H1 (cell line): ENCODE measurements around the gene CLPTM1L. TPM values are rescaled to one million over a fixed set of nuclear protein-coding genes. Genes with fewer than 3 reads are reported as not detected.

Experiments used
- CTCF ChIA-PET: fragments of 300-600 bp; sonication (Branson Sonifier 250); formaldehyde crosslinking; loops from one replicate; lab custom pipeline; 2021; ENCODE audit not compliant: partially characterized antibody; lab: Charles Lee
- POLR2A ChIA-PET: fragments of 300-600 bp; sonication (Branson Sonifier 250); formaldehyde crosslinking; loops from one replicate; lab custom pipeline; 2021; ENCODE audit warnings: inconsistent platforms; ENCODE audit not compliant: partially characterized antibody; lab: Charles Lee
- DNase-seq, 2 experiments: peaks; one replicate each; pipeline versions ENCODE4 v3.0.0 to v3.0.0-alpha.2; 2010 to 2022; ENCODE audit warnings: low spot score in 2 of 2, low read depth in 1 of 2, mixed read lengths in 1 of 2
- FAIRE-seq: peaks from 2 replicates; lab custom pipeline; 2011; peaks lifted over from hg19 to GRCh38; lab: Jason Lieb, UNC
- H2AFZ ChIP-seq: 2 replicates; pipeline ENCODE4 v1.8.1; 2012; ENCODE audit warnings: low read length, inconsistent platforms
- H2AK5ac ChIP-seq: 2 replicates; pipeline ENCODE4 v1.6.1; 2013; ENCODE audit warnings: low read depth, low read length
- H2BK120ac ChIP-seq: replicated peaks from 2 replicates; pipeline ENCODE3; 2013; ENCODE audit warnings: low read depth, low read length, inconsistent platforms
- H2BK12ac ChIP-seq: 2 replicates; pipeline ENCODE4 v1.6.1; 2013; ENCODE audit warnings: low read depth, low read length
- H2BK15ac ChIP-seq: 2 replicates; pipeline ENCODE4 v1.6.1; 2013; ENCODE audit warnings: low read length
- H2BK20ac ChIP-seq: 2 replicates; pipeline ENCODE4 v1.6.1; 2013; ENCODE audit warnings: low read length
- H2BK5ac ChIP-seq: 2 replicates; pipeline ENCODE4 v1.6.1; 2013; ENCODE audit warnings: low read depth, low read length
- H3K14ac ChIP-seq: 2 replicates; pipeline ENCODE4 v1.6.1; 2013; ENCODE audit warnings: inconsistent platforms; ENCODE audit not compliant: insufficient read length
- H3K18ac ChIP-seq: 2 replicates; pipeline ENCODE4 v1.6.1; 2013; ENCODE audit warnings: low read length; ENCODE audit errors: extremely low read depth
- H3K23ac ChIP-seq: 2 replicates; pipeline ENCODE4 v1.6.1; 2013; ENCODE audit warnings: inconsistent platforms; ENCODE audit not compliant: insufficient read length
- H3K23me2 ChIP-seq: 2 replicates; pipeline ENCODE4 v1.6.1; 2013; ENCODE audit warnings: low read depth, low read length
- H3K27ac ChIP-seq: 2 replicates; pipeline ENCODE4 v1.6.1; 2011; ENCODE audit warnings: low read depth, low read length, inconsistent platforms
- H3K27me3 ChIP-seq, 4 experiments: replicated peaks in 1 of 4; 1 replicate in 1 of 4; 2 replicates in 3 of 4; pipeline versions ENCODE4 v1.6.1 to v1.8.1; 2011 to 2013; ENCODE audit warnings: low read length in 3 of 4, mild to moderate bottlenecking in 3 of 4, inconsistent platforms in 2 of 4, mixed read lengths in 2 of 4, moderate library complexity in 1 of 4; ENCODE audit not compliant: control insufficient read depth in 3 of 4, insufficient read depth in 3 of 4; ENCODE audit errors: extremely low read depth in 1 of 4
- H3K36me3 ChIP-seq, 4 experiments: 2 replicates each; pipeline versions ENCODE4 v1.6.1 to v1.8.1; 2011 to 2013; ENCODE audit warnings: mild to moderate bottlenecking in 4 of 4, low read length in 3 of 4, moderate library complexity in 2 of 4, control low read depth in 1 of 4, inconsistent platforms in 1 of 4; ENCODE audit not compliant: insufficient read depth in 4 of 4, control insufficient read depth in 2 of 4
- H3K4ac ChIP-seq: replicated peaks from 2 replicates; pipeline ENCODE3; 2013; ENCODE audit warnings: low read length, low read depth, mixed read lengths, inconsistent platforms; ENCODE audit not compliant: insufficient read length
- H3K4me1 ChIP-seq, 4 experiments: replicated peaks in 1 of 4; 1 replicate in 1 of 4; 2 replicates in 3 of 4; pipeline versions ENCODE4 v1.6.1 to v1.8.1; 2011 to 2013; ENCODE audit warnings: low read length in 3 of 4, inconsistent platforms in 2 of 4, mixed read lengths in 1 of 4; ENCODE audit not compliant: insufficient read depth in 4 of 4, control insufficient read depth in 3 of 4
- H3K4me2 ChIP-seq, 2 experiments: 2 replicates each; pipeline versions ENCODE4 v1.6.1 to v1.8.1; 2011 to 2013; ENCODE audit warnings: low read depth in 2 of 2, low read length in 2 of 2, control low read depth in 1 of 2, inconsistent platforms in 1 of 2, mild to moderate bottlenecking in 1 of 2; ENCODE audit not compliant: insufficient read depth in 1 of 2
- H3K4me3 ChIP-seq, 4 experiments: fragments of 200-600, 300-600 bp in 1 of 4; sonication (generic), shearing (Covaris generic), sonication (Bioruptor Twin) in 1 of 4; 2 replicates each; pipeline versions ENCODE4 v1.5.1 to v1.8.1; 2011 to 2016; ENCODE audit warnings: low read length in 4 of 4, low read depth in 3 of 4, control low read depth in 2 of 4, inconsistent platforms in 2 of 4, mild to moderate bottlenecking in 2 of 4, mixed read lengths in 1 of 4, moderate library complexity in 1 of 4; ENCODE audit not compliant: insufficient read depth in 2 of 4; ENCODE audit errors: extremely low read depth in 1 of 4
- H3K56ac ChIP-seq: replicated peaks from 2 replicates; pipeline ENCODE3; 2013; ENCODE audit warnings: low read depth, mild to moderate bottlenecking, mixed read lengths, low read length, inconsistent platforms; ENCODE audit not compliant: insufficient read length
- H3K79me1 ChIP-seq: 2 replicates; pipeline ENCODE4 v1.6.1; 2013; ENCODE audit warnings: low read depth, low read length, control low read depth
- H3K79me2 ChIP-seq, 2 experiments: 2 replicates each; pipeline versions ENCODE4 v1.6.1 to v1.8.1; 2012 to 2013; ENCODE audit warnings: low read length in 2 of 2, mild to moderate bottlenecking in 2 of 2, inconsistent platforms in 1 of 2; ENCODE audit not compliant: insufficient read depth in 2 of 2, control insufficient read depth in 1 of 2
- H3K9ac ChIP-seq, 4 experiments: replicated peaks in 1 of 4; 1 replicate in 1 of 4; 2 replicates in 3 of 4; pipeline versions ENCODE4 v1.6.1 to v1.8.1; 2011 to 2013; ENCODE audit warnings: low read depth in 3 of 4, low read length in 3 of 4, control low read depth in 2 of 4, mild to moderate bottlenecking in 2 of 4, moderate library complexity in 2 of 4, inconsistent platforms in 1 of 4; ENCODE audit errors: extremely low read depth in 1 of 4
- H3K9me3 ChIP-seq, 2 experiments: 2 replicates each; pipeline versions ENCODE4 v1.6.1 to v1.8.1; 2012 to 2013; ENCODE audit warnings: mild to moderate bottlenecking in 2 of 2, moderate library complexity in 2 of 2, control low read depth in 1 of 2, inconsistent platforms in 1 of 2, low read depth in 1 of 2, low read length in 1 of 2, mixed read lengths in 1 of 2; ENCODE audit not compliant: insufficient read depth in 2 of 2
- H4K20me1 ChIP-seq, 2 experiments: replicated peaks in 1 of 2; 2 replicates each; pipeline versions ENCODE3 to v1.8.1; 2011 to 2013; ENCODE audit warnings: inconsistent platforms in 2 of 2, low read length in 2 of 2, mild to moderate bottlenecking in 1 of 2; ENCODE audit not compliant: insufficient read depth in 2 of 2, control insufficient read depth in 1 of 2
- H4K5ac ChIP-seq: 2 replicates; pipeline ENCODE4 v1.6.1; 2013; ENCODE audit warnings: low read length, low read depth, mixed read lengths, inconsistent platforms; ENCODE audit not compliant: insufficient read length
- H4K8ac ChIP-seq: 2 replicates; pipeline ENCODE4 v1.8.0; 2013; ENCODE audit warnings: mild to moderate bottlenecking, moderate library complexity, low read length, inconsistent platforms; ENCODE audit not compliant: insufficient read depth; ENCODE audit errors: extremely low read depth
- H4K91ac ChIP-seq: replicated peaks from 2 replicates; pipeline ENCODE3; 2013; ENCODE audit warnings: low read length, mixed read lengths, inconsistent platforms; ENCODE audit not compliant: insufficient read length
- SIRT6 ChIP-seq: IDR thresholded peaks from one replicate; pipeline ENCODE4 v1.7.1; 2012; ENCODE audit warnings: low read length, inconsistent platforms
- WGBS, 2 experiments: shearing (Covaris generic) in 1 of 2; methylation state at CpG; one replicate each; pipeline versions ENCODE4 v1.1.6 to v1.1.7; 2013 to 2015; ENCODE audit warnings: low lambda C conversion rate in 2 of 2, mixed read lengths in 2 of 2, inconsistent platforms in 1 of 2, low coverage in 1 of 2, missing lambda C conversion rate in 1 of 2; ENCODE audit not compliant: insufficient replicate concordance in 2 of 2, insufficient coverage in 1 of 2, insufficient read length in 1 of 2; ENCODE audit errors: extremely low coverage in 1 of 2, missing lambda C conversion rate in 1 of 2; 5-methylcytosine and 5-hydroxymethylcytosine counted together
- polyA plus RNA-seq, 7 experiments: library from polyadenylated mRNA; depleted of rRNA in 3 of 7; stranded (reverse) in 5 of 7; unstranded in 2 of 7; fragments of >200 nt in 5 of 7; fragments of 200-250 nt in 2 of 7; gene quantifications; 1 replicate in 5 of 7; 2 replicates in 1 of 7; 4 replicates in 1 of 7; pipeline versions ENCODE4 v1.2.1 to v1.2.3, GENCODE V29; 2011 to 2013; ENCODE audit warnings: missing spikeins in 2 of 7, mixed read lengths in 2 of 7
- total RNA-seq: library from RNA; stranded (reverse); fragmentation: NEBNext Ultra II Directional; extraction: Animal tissue kit (Norgen Biotek cat#: 25700); gene quantifications from 2 replicates; pipeline ENCODE4 v1.2.1, GENCODE V29; 2021

Gene CLPTM1L
- total and polyA plus RNA-seq, 2 of the 8 experiments (the other 6 are each of a cell fraction or from before 2014, with no cell fraction given): 102 to 119 TPM

DNA sequence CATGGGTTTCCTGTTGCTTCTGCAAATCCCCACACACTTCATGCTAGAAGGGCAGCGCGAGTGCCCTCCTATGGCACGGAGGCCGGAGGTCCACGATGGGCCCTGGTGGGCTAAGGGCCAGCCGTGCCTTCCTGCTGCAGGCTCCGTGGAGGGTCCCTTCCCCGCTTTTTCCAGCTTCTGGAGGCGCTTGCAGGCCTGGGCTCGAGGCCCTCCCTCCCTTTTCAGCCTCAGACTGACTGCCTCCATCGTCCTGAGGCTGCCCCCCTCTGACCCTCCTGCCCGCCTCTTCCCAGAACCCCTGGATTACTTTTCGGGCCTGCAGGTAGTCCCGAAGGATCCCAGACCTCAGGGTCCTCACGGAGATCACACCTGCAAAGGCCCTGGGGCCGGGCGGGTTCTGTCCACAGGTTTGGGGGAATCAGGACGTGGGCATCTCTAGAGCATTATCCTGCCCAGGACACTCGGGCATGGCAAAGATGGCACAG lies 46.8 kb downstream of the CLPTM1L start:
- Histone ChIP-seq H3K23ac (no peak overlapping the region), H2AK5ac (no peak overlapping the region), H4K20me1 (peaks cover 0 to 5% of the 10 kb centered on the region in 2 experiments), H4K8ac (no peak overlapping the region), H3K4me1 (peaks cover 0 to 13% (median 6%) of the 10 kb centered on the region in 4 experiments; a peak in 5 of 7 replicates), H3K4me3 (no peak overlapping the region), H4K91ac (no peak overlapping the region), H3K18ac (no peak overlapping the region), H2BK12ac (no peak overlapping the region), H3K27ac (no peak overlapping the region), H3K36me3 (no peaks in the 10 kb centered on the region; a peak in 1 of 8 replicates), H3K9ac (no peak overlapping the region), H2BK5ac (no peak overlapping the region), H2BK15ac (no peak overlapping the region), H3K4ac (no peak overlapping the region), H2BK20ac (no peak overlapping the region), H2BK120ac (no peak overlapping the region), H3K56ac (no peak overlapping the region), H3K79me2 (no peaks in the 10 kb centered on the region), H4K5ac (no peak overlapping the region), H3K9me3 (no peaks in the 10 kb centered on the region; a peak in 1 of 4 replicates), H3K4me2 (no peak overlapping the region), H2AFZ (no peak overlapping the region), H3K23me2 (peaks cover 14% of the 10 kb centered on the region; the same call in 1 of the 2 replicates), H3K79me1 (peaks cover 3% of the 10 kb centered on the region; the same call in 1 of the 2 replicates), H3K14ac (no peak overlapping the region), H3K27me3 (peaks cover 0 to 8% (median 2%) of the 10 kb centered on the region in 4 experiments; a peak in 4 of 7 replicates)
- 90% methylated on average over 17 of the region's 19 CpGs; no CpG with 5 or more reads in 1 of the 2 experiments for WGBS, 2 experiments
- DNase-seq (no peak), FAIRE-seq (no peak)
- ChIA-PET CTCF (interaction anchor here (1.2 kb wide), 1 partner anchor 29 kb away, joined by 3 read pairs; no protein-coding TSS in a partner anchor), POLR2A (interaction anchor here (0.8 kb wide), 1 partner anchor 31 kb away, joined by 3 read pairs; no protein-coding TSS in a partner anchor)
- TF ChIP-seq SIRT6: no peak
